Midbrain (tissue), 1 donor: ENCODE results near the gene RAPGEF5.
"Not testable (repeated sequence)": the region's sequence is repeated elsewhere in the genome, so short reads cannot be mapped to it uniquely, and the experiment has no call there.

Experiments
- DNase-seq: peaks from one replicate; lab custom pipeline; 2025; lab: John Stamatoyannopoulos, UW

Gene RAPGEF5

GRCh38 chr7:22120391-22121053 is 236.4 kb downstream of the RAPGEF5 start:
- no peak for DNase-seq

DNA sequence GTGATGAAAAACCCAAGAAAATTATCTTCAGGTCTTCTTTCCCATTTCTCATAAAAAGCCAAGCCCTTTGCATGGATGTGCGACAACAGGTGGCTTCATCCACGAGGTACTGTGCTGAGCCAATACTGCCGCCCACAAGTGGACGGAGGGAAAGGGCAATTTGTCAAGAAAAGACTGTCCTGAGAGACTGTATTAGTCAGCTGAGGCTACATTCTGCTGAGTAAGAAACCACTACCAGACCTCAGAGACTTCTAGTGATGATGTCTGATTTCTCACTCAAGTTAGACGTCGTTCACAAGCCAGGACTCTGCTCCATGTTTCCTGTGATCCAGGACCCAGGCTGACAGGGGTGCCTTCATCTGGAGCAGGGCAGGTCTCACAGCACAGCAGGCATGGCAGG is 239.7 kb downstream of the RAPGEF5 start:
- no peak for DNase-seq

DNA sequence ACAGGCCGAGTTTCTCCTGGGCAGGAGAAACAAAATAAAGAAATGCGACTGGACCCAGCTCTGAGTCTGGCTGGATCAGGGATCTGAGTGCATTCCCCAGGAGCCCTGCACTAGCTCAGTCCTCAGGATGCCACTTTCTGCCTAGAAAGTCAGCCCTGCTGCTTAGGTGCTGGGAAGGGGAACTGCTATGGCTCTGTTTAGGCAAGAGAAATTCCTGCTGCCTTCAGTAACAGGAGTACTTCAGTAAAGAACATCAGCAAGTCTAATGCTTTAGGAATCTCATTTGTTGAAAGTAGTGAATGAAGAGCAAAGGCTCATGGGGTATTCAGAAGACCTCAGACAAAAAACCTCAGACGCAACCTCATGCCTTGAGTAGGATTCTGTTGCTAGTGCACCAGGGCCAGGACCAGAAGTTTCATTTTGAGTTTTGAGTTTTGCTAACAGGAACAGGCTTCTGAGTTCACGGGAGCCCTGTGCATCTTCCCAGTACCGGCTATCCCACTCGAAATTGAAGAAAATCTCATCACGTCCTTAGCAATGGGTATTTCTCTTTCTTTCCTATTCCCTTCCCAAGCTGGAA is 240.4 kb downstream of the RAPGEF5 start:
- DNase-seq = no peak

DNA sequence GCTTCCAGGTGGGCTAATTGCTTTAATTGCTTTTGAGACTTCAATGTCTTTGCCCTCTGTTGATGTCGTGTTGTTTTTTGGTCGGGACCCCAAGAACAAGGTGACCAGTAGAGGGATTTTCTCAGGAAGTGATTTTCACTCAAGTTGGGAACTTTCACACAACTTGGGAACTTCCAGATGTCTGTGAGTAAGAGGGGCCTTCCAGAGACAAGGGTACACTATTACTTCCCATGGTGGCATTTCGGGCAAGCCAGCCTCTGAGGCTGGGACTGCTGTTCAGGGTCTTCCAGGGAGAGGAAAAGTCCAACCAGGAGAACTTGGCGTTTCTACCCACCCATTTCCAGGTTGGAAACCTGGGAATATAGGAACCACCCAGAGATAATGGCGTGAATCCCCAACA is 241.3 kb downstream of the RAPGEF5 start:
- no peak for DNase-seq

GRCh38 chr7:22114440-22114981 is 242.4 kb downstream of the RAPGEF5 start:
- DNase-seq = no peak

- peak; percentile 28 for DNase-seq
Measured at GRCh38 chr7:22113041-22113440, 243.9 kb downstream of the RAPGEF5 start.

DNA sequence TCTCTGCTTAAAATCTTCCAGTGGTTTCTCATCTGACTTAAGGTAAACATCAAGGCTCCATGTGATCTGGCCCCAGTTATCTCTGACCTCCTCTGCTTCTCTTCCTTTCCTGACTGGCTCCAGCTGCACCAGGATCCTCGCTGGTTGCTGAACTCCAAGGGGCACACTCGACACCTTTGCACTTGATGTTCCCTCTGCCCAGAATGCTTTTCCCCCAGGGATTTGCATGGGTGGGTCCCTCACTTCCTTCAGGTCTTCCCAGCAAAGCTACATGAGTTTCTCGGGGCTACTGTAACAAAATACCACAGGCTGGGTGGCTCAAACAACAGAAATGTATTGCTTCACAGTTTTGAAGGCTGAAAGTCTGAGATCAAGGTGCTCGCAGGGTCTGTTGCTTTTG is 245.3 kb downstream of the RAPGEF5 start:
- DNase-seq = no peak

DNA sequence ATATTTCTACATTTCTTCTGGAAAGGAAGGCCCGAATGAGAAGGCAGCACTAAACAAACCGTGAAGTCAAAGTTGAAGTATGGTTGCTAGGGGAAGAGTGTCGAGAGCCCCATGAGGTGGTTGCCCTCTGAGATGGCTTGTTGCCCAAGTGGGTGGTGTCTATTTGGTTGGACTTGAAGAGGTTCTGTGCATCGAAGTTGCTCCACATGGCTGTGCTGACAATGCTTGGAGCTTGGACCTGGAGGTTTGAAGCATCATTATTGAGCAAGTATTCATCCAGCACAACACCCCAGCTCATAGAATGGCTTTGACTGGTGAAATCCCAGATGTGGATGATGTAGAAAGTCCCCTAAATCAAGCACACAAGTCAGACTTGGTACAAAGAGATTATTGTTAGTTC is 246.1 kb downstream of the RAPGEF5 start:
- peak; percentile 67 for DNase-seq

GRCh38 chr7:22110227-22110839 is 246.6 kb downstream of the RAPGEF5 start:
- peak; percentile 95 for DNase-seq

DNA sequence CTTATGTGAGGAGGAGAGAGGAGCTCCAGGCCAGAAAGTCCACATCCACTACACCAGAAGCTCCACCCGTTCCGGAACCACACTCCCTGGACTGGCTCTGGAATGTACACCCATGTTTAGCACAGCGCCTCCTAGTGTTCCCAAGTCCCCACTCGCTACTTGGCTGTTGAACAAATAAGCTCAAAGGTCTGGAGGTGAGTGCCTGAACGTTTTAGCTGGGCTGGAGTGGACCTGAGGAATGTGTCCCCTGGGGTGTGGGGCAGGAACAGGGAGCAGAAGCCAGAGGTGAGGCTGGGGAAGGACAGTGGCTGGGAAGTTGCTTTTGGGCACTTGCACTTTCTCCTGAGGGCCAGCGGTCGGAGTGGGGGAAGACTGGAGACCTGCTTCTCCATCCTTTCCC is 247.2 kb downstream of the RAPGEF5 start:
- peak; percentile 78 for DNase-seq

- peak; percentile 93 for DNase-seq
Measured at GRCh38 chr7:22108151-22108845, 248.7 kb downstream of the RAPGEF5 start.

GRCh38 chr7:22105550-22105949 is 251.4 kb downstream of the RAPGEF5 start:
- no peak for DNase-seq

DNA sequence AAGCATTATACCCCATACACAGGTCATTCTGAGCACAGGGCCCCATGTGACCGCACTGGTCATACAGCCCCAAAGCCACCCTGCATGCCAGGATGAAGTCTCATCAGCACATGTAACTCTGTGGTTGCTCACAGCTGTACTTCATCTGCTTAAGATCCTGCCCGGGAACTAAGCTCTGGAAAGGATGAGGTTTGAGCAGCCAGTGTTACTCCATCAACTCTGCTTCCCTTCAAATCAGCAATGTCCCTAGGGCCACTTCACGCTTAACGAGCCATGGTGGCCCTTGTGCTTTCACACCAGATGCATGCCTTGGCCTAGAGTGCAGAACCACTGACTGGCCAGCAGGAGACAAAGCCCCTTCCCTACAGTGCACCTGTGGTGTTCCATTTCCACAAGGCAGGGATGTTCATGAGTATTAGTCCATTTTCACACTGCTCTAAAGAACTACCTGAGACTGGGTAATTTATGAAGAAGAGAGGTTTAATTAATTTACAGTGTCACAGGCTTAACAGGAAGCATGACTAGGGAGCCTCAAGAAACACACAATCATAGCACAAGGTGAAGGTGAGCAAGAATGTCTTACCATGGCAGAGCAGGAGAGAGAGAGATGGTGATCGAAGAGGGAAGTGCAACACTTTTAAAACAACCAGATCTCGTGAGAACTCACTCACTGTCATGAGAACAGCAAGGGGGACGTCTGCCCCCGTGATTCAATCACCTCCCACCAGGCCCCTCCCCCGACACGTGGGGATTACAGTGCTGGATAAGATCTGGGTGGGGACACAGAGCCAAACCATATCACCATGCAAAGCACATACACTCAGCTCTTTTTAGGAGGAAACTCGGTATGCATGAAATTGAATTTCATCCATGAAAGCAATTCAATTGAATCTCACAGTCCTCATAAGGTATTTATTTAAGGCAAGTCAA is 262.3 kb downstream of the RAPGEF5 start:
- DNase-seq = no peak

DNA sequence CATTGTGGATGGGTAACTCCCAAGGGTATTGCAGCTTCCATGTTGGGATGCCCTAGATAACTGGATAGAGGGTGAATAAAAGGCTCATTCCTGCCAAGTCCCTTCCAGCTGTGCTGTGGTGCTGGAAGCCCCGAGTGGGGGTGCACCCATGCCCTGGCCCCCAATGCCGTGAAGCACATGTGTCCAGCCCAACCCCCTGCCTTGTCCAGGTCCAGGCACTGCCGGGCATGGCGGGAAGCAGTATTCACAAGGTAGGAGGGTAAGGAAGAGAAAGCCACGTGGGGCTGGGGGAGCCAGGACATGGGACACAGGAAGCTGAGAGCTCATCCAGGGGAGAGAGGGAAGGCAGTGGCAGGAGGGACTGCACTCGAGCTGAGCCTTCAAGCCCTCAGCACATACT is 263.0 kb downstream of the RAPGEF5 start:
- no peak for DNase-seq

DNA sequence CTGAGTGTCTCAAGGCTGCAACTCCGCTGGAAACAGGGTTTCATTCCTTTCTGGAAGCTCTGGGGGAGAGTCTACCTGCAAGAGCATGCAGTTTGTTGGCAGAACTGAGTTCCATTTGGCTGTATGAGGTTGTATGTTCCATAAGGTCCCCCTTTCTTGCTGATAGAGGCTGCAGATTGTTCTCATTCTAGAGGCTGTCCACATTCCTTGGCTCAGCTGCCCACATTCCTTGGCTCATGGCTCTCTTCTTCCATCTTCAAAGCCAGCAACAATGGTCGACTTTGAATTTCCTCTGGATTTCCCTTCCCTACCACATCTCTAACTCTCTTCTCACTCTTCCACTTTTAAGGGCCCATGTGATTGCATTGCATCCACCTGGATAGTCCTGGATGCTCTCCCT is 264.0 kb downstream of the RAPGEF5 start:
- DNase-seq = no peak

DNA sequence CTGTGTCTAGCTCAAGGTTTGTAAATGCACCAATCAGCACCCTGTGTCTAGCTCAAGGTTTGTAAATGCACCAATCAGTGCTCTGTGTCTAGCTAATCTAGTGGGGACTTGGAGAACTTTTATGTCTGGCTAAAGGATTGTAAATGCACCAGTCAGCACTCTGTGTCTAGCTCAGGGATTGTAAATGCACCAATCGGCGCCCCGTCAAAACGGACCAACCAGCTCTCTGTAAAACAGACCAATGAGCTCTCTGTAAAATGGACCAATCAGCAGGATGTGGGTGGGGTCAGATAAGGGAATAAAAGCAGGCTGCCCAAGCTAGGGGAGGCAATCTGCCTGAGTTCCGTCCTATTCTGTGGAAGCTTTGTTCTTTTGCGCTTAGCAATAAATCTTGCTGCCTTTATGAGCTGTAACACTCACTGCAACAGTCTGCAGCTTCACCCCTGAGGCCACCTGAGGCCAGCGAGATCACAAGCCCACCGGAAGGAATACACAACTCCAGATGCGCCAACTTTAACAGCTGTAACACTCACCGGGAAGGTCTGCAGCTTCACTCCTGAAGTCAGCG is 265.9 kb downstream of the RAPGEF5 start:
- DNase-seq = not testable (repeated sequence)

GRCh38 chr7:22090512-22090911 is 266.4 kb downstream of the RAPGEF5 start:
- DNase-seq = no peak

DNA sequence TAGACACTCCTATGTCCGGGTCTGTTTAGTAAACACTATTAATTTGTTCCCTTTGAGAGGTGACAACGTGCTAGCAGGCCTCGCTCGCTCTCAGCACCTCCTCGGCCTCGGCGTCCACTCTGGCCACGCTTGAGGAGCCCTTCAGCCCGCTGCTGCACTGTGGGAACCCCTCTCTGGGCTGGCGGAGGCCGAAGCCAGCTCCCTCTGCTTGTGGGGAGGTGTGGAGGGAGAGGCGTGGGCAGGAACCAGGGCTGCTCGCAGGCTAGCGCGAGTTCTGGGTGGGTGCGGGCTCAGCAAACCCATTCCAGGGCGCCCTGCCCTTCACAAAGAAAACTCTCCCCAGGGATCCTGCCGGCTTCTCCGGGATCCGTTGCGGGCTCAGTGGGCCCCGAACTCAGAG is 266.8 kb downstream of the RAPGEF5 start:
- DNase-seq = no peak

DNA sequence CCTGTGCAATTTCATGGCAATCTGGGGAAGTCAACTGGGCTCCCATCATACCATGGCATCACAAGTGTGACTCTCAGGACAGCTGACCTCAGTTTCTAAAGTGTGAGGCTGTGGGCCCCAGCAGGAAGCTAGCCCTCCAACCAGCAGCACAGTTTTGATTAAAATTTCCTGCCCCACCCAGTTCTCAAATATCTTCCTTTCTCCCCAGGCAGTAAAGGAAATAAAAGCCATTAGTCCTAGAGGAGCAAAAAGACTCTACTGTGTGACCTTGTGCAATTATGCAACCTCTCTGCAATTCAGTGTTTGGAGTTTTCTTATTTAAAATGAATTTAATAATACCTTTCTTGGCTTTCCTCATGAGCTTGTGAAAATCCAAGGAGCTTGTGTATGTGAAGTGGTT is 268.1 kb downstream of the RAPGEF5 start:
- DNase-seq = no peak

DNA sequence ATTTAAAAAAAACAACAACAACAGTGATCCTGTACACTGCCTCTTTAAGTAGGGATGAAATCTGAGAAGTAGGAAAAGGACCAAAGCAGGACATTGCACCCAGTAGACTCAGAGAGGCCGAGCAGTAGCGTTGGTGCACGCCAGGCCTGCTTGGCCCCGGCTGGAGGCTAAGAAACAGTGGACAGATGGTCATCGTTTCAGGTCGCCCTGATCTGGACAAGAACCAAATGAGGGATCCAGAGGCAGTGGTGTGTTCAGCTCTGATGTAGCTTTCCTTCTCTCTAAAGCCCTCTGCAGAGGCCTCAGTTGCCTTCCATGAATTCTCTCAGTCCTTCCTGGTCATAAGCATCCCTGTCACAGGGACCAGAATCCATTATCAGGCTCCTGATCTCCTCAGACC is 269.1 kb downstream of the RAPGEF5 start:
- no peak for DNase-seq

DNA sequence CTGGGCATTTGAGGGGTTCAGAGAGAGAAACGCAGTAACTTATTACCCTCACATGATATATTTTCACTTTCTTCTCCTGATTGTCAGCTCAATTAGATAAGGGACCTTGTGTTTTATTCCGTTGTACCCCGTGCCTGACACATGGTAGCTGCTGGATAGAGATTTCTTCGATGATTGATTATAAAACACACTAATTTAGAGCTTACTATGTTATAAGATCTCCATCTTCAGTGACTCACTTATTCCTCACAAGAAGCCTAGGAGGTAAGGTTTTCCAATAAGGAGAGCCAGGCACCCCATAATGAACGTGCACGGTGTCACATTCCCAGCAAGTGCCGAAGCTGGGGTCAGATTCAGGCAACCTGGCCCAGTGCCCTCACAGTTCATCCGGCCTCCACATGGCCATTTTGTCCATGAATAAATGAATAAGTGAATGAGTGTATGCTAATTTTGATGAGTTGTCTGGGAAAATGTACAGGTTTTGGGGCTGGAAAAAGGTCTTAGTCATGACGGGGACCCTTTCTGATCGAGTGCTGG is 273.2 kb downstream of the RAPGEF5 start:
- DNase-seq = no peak
